ENCODE results near the gene SLC44A3.

SLC44A3 gene

DNA sequence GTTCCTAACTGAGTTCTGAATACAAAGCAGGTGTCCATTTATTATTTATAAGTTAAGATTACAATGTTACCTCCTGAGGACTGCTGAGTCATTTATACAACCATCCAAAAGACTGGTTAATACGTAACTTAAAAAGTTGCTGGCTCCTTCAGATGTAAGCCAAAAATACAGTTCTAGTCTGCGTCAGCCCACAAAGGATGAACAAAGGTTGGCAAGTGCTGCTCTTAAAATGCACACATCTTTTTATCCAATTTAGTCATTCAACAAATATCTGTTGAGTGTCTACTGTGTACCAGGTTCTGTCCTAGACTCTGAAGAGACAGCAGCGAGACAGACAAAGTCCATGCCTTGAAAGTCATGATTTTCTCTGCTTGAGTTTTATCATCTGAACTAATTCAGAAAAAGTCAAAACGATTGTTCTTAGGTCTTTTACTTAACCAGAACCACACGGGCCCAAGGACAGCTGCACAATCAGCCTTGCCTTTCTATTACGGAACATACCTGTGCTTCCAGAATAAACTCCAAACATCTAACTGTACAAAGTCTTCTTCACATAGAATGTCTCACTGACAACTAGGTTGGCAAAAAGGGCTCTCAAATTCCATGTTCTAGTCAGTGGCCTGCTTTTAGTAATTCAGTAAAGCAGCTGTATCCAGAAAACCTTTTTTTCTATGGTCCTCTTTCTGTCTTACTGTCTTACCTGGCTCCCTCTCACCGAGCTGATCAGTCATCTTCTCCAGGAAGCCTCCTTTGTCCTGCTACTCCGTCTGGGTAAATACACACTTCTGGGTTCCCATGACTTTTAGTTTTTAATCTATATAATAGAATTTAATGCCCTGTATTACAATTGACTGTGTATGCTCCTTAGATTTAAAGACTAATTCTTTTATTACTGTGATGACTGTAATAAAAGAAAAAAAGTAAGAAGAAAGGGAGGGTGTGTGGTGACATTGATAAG, 122.3 kb downstream of the SLC44A3 start:
- DNase-seq, result no peak

Measured in CD4-positive, alpha-beta T cell treated with Interleukin-12 subunit alpha and Interleukin-12 subunit beta, for 1 hour (primary cell).